K562 (cell line): ENCODE data around the gene HSDL1. TPM values are rescaled to one million over a fixed set of nuclear protein-coding genes. Genes with fewer than 3 reads are reported as not detected.
A peak's percentile ranks its signal among the peaks of the same experiment; 100 is the strongest.

Experiments
- BHLHE40 ChIP-seq: IDR thresholded peaks from 2 replicates; pipeline ENCODE4 v1.6.1; 2011; ENCODE audit warnings: low read length, improper control_type of control experiment
- CHD1 ChIP-seq: fragments of 200-600 bp; sonication (generic); IDR thresholded peaks from one replicate; pipeline ENCODE4 v1.6.1; 2012; ENCODE audit warnings: mild to moderate bottlenecking, moderate library complexity, low read length, inconsistent platforms
- EZH2 ChIP-seq: IDR thresholded peaks from 2 replicates; pipeline ENCODE4 v1.6.1; 2012; ENCODE audit warnings: low read depth, mild to moderate bottlenecking, inconsistent platforms, low read length, borderline replicate concordance
- HDAC1 ChIP-seq, 2 experiments: fragments of 450-650 bp; IDR thresholded peaks; 2 replicates each; pipeline ENCODE4 v1.6.1; 2016 to 2017; ENCODE audit warnings: inconsistent platforms in 1 of 2, mild to moderate bottlenecking in 1 of 2, moderate library complexity in 1 of 2
- MBD2 ChIP-seq: sonication (generic); IDR thresholded peaks from 2 replicates; pipeline ENCODE4 v1.6.1; 2016; ENCODE audit warnings: low read depth, borderline replicate concordance
- MTA3 ChIP-seq: fragments of 450-650 bp; formaldehyde crosslinking; IDR thresholded peaks from 2 replicates; pipeline ENCODE4 v1.6.1; 2017; ENCODE audit warnings: mild to moderate bottlenecking, borderline replicate concordance
- MXI1 ChIP-seq: IDR thresholded peaks from 2 replicates; pipeline ENCODE4 v1.6.1; 2011; ENCODE audit warnings: low read depth, mild to moderate bottlenecking, improper control_type of control experiment, low read length
- NEUROD1 ChIP-seq: fragments of 150-350 bp; IDR thresholded peaks from 2 replicates; pipeline ENCODE4 v1.6.1; 2014; ENCODE audit warnings: borderline replicate concordance, low read length, low read depth; ENCODE audit not compliant: partially characterized antibody
- PML ChIP-seq: IDR thresholded peaks from 2 replicates; pipeline ENCODE4 v1.6.1; 2012; ENCODE audit warnings: low read length, inconsistent platforms
- RAD21 ChIP-seq, 2 experiments: fragments of 250-450 bp in 1 of 2; fragments of 450-650 bp in 1 of 2; sonication (Bioruptor Pico) in 1 of 2; formaldehyde crosslinking in 1 of 2; IDR thresholded peaks in 1 of 2; conservative IDR thresholded peaks in 1 of 2; 2 replicates each; pipeline versions ENCODE4 v1.4.0 to v1.8.0; 2020 to 2022; ENCODE audit warnings: mild to moderate bottlenecking in 2 of 2, moderate library complexity in 1 of 2
- RFX1 ChIP-seq: fragments of 450-650 bp; IDR thresholded peaks from 2 replicates; pipeline ENCODE4 v1.6.1; 2016; ENCODE audit warnings: mild to moderate bottlenecking, moderate library complexity
- RHOXF2B ChIP-seq: fragments of 250-450 bp; sonication (Bioruptor Pico); conservative IDR thresholded peaks from 2 replicates; pipeline ENCODE4 v1.5.1; 2021
- SNAPC5 ChIP-seq: fragments of 250-450 bp; sonication (Bioruptor Pico); IDR thresholded peaks from 2 replicates; pipeline ENCODE4 v1.8.0; 2021; ENCODE audit warnings: moderate library complexity, mild to moderate bottlenecking, inconsistent platforms
- STAT6 ChIP-seq: sonication (generic); formaldehyde crosslinking; IDR thresholded peaks from 2 replicates; pipeline ENCODE4 v1.8.1; 2023; ENCODE audit warnings: mild to moderate bottlenecking, missing genetic modification reagents
- TFAP4 ChIP-seq: sonication (generic); formaldehyde crosslinking; IDR thresholded peaks from 2 replicates; pipeline ENCODE4 v1.8.0; 2022; ENCODE audit warnings: missing genetic modification reagents, mild to moderate bottlenecking, moderate library complexity, borderline replicate concordance
- THRAP3 ChIP-seq: fragments of 450-650 bp; IDR thresholded peaks from 2 replicates; pipeline ENCODE4 v1.6.1; 2016; ENCODE audit warnings: mild to moderate bottlenecking, inconsistent platforms, borderline replicate concordance
- TRIM24 ChIP-seq, 2 experiments: fragments of 450-650 bp; IDR thresholded peaks; 2 replicates each; pipeline ENCODE4 v1.6.1; 2016
- USF2 ChIP-seq: sonication (generic); formaldehyde crosslinking; IDR thresholded peaks from 2 replicates; pipeline ENCODE4 v1.5.0; 2020; ENCODE audit warnings: missing genetic modification reagents
- XRCC4 ChIP-seq: IDR thresholded peaks from one replicate; pipeline ENCODE4 v1.6.1; 2011; ENCODE audit not compliant: insufficient read depth, insufficient read length; ENCODE audit errors: extremely low read depth
- ZC3H4 ChIP-seq: sonication (generic); formaldehyde crosslinking; IDR thresholded peaks from 2 replicates; pipeline ENCODE4 v1.9.0; 2021; ENCODE audit warnings: missing genetic modification reagents, borderline replicate concordance
- ZEB2 ChIP-seq: fragments of 450-650 bp; IDR thresholded peaks from 2 replicates; pipeline ENCODE4 v1.6.1; 2016
- polyA plus RNA-seq, 8 experiments: library from polyadenylated mRNA; depleted of rRNA in 4 of 8; stranded (reverse) in 5 of 8; unstranded in 3 of 8; fragments of >200 nt; fragmentation: Nextera tagmentation in 2 of 8; fragmentation: Illumina TruSeq in 1 of 8; extraction: Ambion mirVana in 2 of 8; extraction: Trizol in 1 of 8; gene quantifications; 2 replicates each; pipeline versions ENCODE4 v1.2.1 to v1.2.3, GENCODE V29; 2011 to 2014; ENCODE audit warnings: inconsistent platforms in 1 of 8, missing spikeins in 1 of 8
- total RNA-seq, 7 experiments: library from RNA; depleted of rRNA in 6 of 7; stranded (reverse); fragments of >200 nt in 6 of 7; fragmentation: Illumina TruSeq in 2 of 7; extraction: Trizol in 2 of 7; gene quantifications; 2 replicates each; pipeline versions ENCODE4 v1.2.1 to v1.2.3, GENCODE V29; 2011 to 2021; ENCODE audit warnings: low replicate concordance in 1 of 7
- TF ChIP-seq, protein P1 (sequence below), 2 experiments: IDR thresholded peaks; 2 replicates each; pipeline ENCODE4 v1.6.1; 2012; ENCODE audit warnings: improper control_type of control experiment in 2 of 2, low read depth in 2 of 2, low read length in 2 of 2, borderline replicate concordance in 1 of 2

Gene HSDL1
- total and polyA plus RNA-seq, 9 of the 15 experiments (the other 6 are each of a cell fraction or from before 2014, with no cell fraction given) = 14.8 to 41.2 (median 27.7) TPM

GRCh38 chr16:84144209-84144858, 643 bp downstream of the HSDL1 start (continued):
- TF ChIP-seq HDAC1 (IDR thresholded peaks at IDR 0.05) = peak in 1 of 2 experiments; percentile 55; a peak in 1 of 4 replicates
- TF ChIP-seq TFAP4 (CRISPR knock-in tag) = peak; percentile 30; the same call in 1 of the 2 replicates
- TF ChIP-seq MBD2 = peak; percentile 27; the same call in 1 of the 2 replicates
- TF ChIP-seq PML = 0 out of 2 replicates have a peak, but pooled peaks have one; percentile 27
- TF ChIP-seq THRAP3 = no peak
- peak; percentile 82 for TF ChIP-seq BHLHE40
- peak; percentile 30 for TF ChIP-seq CHD1
- no peak for TF ChIP-seq EZH2
- TF ChIP-seq ZEB2 = no peak
- TF ChIP-seq, protein P1, sequence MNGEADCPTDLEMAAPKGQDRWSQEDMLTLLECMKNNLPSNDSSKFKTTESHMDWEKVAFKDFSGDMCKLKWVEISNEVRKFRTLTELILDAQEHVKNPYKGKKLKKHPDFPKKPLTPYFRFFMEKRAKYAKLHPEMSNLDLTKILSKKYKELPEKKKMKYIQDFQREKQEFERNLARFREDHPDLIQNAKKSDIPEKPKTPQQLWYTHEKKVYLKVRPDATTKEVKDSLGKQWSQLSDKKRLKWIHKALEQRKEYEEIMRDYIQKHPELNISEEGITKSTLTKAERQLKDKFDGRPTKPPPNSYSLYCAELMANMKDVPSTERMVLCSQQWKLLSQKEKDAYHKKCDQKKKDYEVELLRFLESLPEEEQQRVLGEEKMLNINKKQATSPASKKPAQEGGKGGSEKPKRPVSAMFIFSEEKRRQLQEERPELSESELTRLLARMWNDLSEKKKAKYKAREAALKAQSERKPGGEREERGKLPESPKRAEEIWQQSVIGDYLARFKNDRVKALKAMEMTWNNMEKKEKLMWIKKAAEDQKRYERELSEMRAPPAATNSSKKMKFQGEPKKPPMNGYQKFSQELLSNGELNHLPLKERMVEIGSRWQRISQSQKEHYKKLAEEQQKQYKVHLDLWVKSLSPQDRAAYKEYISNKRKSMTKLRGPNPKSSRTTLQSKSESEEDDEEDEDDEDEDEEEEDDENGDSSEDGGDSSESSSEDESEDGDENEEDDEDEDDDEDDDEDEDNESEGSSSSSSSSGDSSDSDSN (IDR thresholded peaks at IDR 0.05; ENCODE audit: borderline replicate concordance in 1 of 2, low read depth in 2 of 2, low read length in 2 of 2) = peak in 1 of 2 experiments; percentile 50; a peak in 1 of 4 replicates
- TF ChIP-seq TRIM24 (IDR thresholded peaks at IDR 0.05) = no peak
- no peak for TF ChIP-seq XRCC4
- 0 out of 2 replicates have a peak, but pooled peaks have one; percentile 47 for TF ChIP-seq RHOXF2B
- no peak for TF ChIP-seq SNAPC5 (CRISPR knock-in tag)
- TF ChIP-seq USF2 (CRISPR knock-in tag) = no peak
- no peak for TF ChIP-seq NEUROD1
- TF ChIP-seq STAT6 (CRISPR knock-in tag) = no peak
- TF ChIP-seq RAD21 (CRISPR knock-in tag; conservative IDR thresholded peaks at IDR 0.05 in 1 of 2, IDR thresholded peaks at IDR 0.05 in 1 of 2) = peak in 1 of 2 experiments; percentile 2; a peak in 1 of 4 replicates
- TF ChIP-seq ZC3H4 = peak; percentile 68; the same call in 1 of the 2 replicates
- peak; percentile 18; the same call in 1 of the 2 replicates for TF ChIP-seq MTA3
- TF ChIP-seq RFX1 = no peak
- TF ChIP-seq MXI1 = no peak
